ENCODE results near the gene TRIM63.

GRCh38 chr1:26096471-26096870, 29.0 kb upstream of the TRIM63 start:
- TF ChIP-seq, protein P1, sequence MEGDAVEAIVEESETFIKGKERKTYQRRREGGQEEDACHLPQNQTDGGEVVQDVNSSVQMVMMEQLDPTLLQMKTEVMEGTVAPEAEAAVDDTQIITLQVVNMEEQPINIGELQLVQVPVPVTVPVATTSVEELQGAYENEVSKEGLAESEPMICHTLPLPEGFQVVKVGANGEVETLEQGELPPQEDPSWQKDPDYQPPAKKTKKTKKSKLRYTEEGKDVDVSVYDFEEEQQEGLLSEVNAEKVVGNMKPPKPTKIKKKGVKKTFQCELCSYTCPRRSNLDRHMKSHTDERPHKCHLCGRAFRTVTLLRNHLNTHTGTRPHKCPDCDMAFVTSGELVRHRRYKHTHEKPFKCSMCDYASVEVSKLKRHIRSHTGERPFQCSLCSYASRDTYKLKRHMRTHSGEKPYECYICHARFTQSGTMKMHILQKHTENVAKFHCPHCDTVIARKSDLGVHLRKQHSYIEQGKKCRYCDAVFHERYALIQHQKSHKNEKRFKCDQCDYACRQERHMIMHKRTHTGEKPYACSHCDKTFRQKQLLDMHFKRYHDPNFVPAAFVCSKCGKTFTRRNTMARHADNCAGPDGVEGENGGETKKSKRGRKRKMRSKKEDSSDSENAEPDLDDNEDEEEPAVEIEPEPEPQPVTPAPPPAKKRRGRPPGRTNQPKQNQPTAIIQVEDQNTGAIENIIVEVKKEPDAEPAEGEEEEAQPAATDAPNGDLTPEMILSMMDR (IDR thresholded peaks at IDR 0.05): no peak
- TF ChIP-seq, protein P2, sequence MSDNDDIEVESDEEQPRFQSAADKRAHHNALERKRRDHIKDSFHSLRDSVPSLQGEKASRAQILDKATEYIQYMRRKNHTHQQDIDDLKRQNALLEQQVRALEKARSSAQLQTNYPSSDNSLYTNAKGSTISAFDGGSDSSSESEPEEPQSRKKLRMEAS (CRISPR knock-in tag; IDR thresholded peaks at IDR 0.05): no peak
- TF ChIP-seq, protein P3, sequence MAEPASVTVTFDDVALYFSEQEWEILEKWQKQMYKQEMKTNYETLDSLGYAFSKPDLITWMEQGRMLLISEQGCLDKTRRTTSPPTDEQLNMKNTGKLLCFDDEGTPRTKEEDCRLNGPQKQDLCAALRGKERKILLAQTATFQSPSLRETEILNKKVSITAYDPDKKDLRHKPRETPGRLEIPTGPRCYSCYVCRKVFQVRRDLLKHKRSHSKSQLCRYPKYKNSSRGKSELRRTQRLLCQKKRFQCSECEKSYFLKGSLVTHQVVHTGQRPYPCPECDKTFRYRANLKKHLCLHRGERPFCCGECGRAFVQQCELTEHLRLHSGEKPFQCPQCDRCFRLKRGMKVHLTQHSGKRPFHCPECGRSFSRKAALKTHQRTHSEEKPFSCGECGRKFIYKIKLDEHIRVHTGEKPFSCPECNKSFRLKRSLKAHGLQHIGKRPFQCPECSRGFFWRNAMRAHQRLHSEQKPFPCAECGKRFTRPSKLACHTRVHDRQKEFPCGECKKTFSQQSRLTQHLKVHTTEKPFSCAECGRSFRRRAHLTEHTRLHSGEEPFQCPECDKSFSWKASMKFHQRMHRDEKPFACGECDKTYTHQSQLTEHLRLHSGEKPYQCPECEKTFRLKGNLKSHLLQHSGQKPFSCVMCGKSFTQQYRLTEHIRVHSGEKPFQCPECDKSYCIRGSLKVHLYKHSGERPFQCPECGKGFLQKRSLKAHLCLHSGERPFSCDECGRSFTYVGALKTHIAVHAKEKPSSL (CRISPR knock-in tag; conservative IDR thresholded peaks at IDR 0.05): no peak
- no peak for TF ChIP-seq OVOL2 (CRISPR knock-in tag; IDR thresholded peaks at IDR 0.05; ENCODE audit: borderline replicate concordance)
- TF ChIP-seq, protein P4, sequence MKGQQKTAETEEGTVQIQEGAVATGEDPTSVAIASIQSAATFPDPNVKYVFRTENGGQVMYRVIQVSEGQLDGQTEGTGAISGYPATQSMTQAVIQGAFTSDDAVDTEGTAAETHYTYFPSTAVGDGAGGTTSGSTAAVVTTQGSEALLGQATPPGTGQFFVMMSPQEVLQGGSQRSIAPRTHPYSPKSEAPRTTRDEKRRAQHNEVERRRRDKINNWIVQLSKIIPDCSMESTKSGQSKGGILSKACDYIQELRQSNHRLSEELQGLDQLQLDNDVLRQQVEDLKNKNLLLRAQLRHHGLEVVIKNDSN (CRISPR knock-in tag; IDR thresholded peaks at IDR 0.05): no peak
- no peak for TF ChIP-seq TCF7 (CRISPR knock-in tag; IDR thresholded peaks at IDR 0.05; ENCODE audit: low read depth)
- TF ChIP-seq, protein P5, sequence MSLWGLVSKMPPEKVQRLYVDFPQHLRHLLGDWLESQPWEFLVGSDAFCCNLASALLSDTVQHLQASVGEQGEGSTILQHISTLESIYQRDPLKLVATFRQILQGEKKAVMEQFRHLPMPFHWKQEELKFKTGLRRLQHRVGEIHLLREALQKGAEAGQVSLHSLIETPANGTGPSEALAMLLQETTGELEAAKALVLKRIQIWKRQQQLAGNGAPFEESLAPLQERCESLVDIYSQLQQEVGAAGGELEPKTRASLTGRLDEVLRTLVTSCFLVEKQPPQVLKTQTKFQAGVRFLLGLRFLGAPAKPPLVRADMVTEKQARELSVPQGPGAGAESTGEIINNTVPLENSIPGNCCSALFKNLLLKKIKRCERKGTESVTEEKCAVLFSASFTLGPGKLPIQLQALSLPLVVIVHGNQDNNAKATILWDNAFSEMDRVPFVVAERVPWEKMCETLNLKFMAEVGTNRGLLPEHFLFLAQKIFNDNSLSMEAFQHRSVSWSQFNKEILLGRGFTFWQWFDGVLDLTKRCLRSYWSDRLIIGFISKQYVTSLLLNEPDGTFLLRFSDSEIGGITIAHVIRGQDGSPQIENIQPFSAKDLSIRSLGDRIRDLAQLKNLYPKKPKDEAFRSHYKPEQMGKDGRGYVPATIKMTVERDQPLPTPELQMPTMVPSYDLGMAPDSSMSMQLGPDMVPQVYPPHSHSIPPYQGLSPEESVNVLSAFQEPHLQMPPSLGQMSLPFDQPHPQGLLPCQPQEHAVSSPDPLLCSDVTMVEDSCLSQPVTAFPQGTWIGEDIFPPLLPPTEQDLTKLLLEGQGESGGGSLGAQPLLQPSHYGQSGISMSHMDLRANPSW (CRISPR knock-in tag; conservative IDR thresholded peaks at IDR 0.05; ENCODE audit: low read depth): no peak
- TF ChIP-seq, protein P6, sequence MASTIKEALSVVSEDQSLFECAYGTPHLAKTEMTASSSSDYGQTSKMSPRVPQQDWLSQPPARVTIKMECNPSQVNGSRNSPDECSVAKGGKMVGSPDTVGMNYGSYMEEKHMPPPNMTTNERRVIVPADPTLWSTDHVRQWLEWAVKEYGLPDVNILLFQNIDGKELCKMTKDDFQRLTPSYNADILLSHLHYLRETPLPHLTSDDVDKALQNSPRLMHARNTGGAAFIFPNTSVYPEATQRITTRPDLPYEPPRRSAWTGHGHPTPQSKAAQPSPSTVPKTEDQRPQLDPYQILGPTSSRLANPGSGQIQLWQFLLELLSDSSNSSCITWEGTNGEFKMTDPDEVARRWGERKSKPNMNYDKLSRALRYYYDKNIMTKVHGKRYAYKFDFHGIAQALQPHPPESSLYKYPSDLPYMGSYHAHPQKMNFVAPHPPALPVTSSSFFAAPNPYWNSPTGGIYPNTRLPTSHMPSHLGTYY (CRISPR knock-in tag; IDR thresholded peaks at IDR 0.05): no peak
- TF ChIP-seq, protein P7, sequence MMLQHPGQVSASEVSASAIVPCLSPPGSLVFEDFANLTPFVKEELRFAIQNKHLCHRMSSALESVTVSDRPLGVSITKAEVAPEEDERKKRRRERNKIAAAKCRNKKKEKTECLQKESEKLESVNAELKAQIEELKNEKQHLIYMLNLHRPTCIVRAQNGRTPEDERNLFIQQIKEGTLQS (CRISPR knock-in tag; conservative IDR thresholded peaks at IDR 0.05): no peak
- TF ChIP-seq ZNF317 (CRISPR knock-in tag; IDR thresholded peaks at IDR 0.05; ENCODE audit: borderline replicate concordance, low read depth): no peak
- no peak for TF ChIP-seq TEAD4 (CRISPR knock-in tag; IDR thresholded peaks at IDR 0.05)
- TF ChIP-seq ZNF121 (CRISPR knock-in tag; IDR thresholded peaks at IDR 0.05): no peak
